Measurements from ENCODE around the gene SNAPC2.

Gene SNAPC2

GRCh38 chr19:7879836-7880235 is 40.3 kb upstream of the SNAPC2 start:
- Histone ChIP-seq H3K27ac (no peak overlapping the region), H3K4me3 (ENCODE audit: low read depth, low read length) (no peak overlapping the region), H3K36me3 (no peaks in the 10 kb centered on the region), H3K9me3 (ENCODE audit: severe bottlenecking) (peaks cover 2% of the 10 kb centered on the region), H3K27me3 (ENCODE audit: insufficient read depth, low read depth, severe bottlenecking) (no peaks in the 10 kb centered on the region)
- no peak for TF ChIP-seq CTCF (IDR thresholded peaks at IDR 0.05; ENCODE audit: low read depth, low read length)
- no peak for DNase-seq

- no peak overlapping the region for H3K4me3 ChIP-seq (ENCODE audit: low read depth, low read length)
These were observed 38.2 kb upstream of the SNAPC2 start for GRCh38 chr19:7881910-7882309.

GRCh38 chr19:7883105-7883504 is 37.0 kb upstream of the SNAPC2 start:
- no peak for TF ChIP-seq CTCF (IDR thresholded peaks at IDR 0.05; ENCODE audit: low read depth, low read length)
- H3K27ac ChIP-seq: no peak overlapping the region
- no peak for DNase-seq
- no peaks in the 10 kb centered on the region for H3K36me3 ChIP-seq
- no peak overlapping the region for H3K4me3 ChIP-seq (ENCODE audit: low read depth, low read length)
- H3K9me3 ChIP-seq (ENCODE audit: severe bottlenecking): peaks cover 2% of the 10 kb centered on the region
- no peaks in the 10 kb centered on the region for H3K27me3 ChIP-seq (ENCODE audit: insufficient read depth, low read depth, severe bottlenecking)

More at GRCh38 chr19:7881910-7882309, 38.2 kb upstream of the SNAPC2 start:
- DNase-seq: no peak
- Histone ChIP-seq H3K36me3 (no peaks in the 10 kb centered on the region), H3K27me3 (ENCODE audit: insufficient read depth, low read depth, severe bottlenecking) (no peaks in the 10 kb centered on the region), H3K27ac (no peak overlapping the region), H3K9me3 (ENCODE audit: severe bottlenecking) (peaks cover 2% of the 10 kb centered on the region)
- no peak for TF ChIP-seq CTCF (IDR thresholded peaks at IDR 0.05; ENCODE audit: low read depth, low read length)

GRCh38 chr19:7883796-7884570 is 36.2 kb upstream of the SNAPC2 start:
- no peak for DNase-seq
- H3K36me3 ChIP-seq: no peaks in the 10 kb centered on the region
- H3K27me3 ChIP-seq (ENCODE audit: insufficient read depth, low read depth, severe bottlenecking): no peaks in the 10 kb centered on the region
- no peak overlapping the region for H3K4me3 ChIP-seq (ENCODE audit: low read depth, low read length)
- peaks cover 2% of the 10 kb centered on the region for H3K9me3 ChIP-seq (ENCODE audit: severe bottlenecking)
- no peak for TF ChIP-seq CTCF (IDR thresholded peaks at IDR 0.05; ENCODE audit: low read depth, low read length)
- H3K27ac ChIP-seq: no peak overlapping the region

- no peak overlapping the region for H3K4me3 ChIP-seq (ENCODE audit: low read depth, low read length)
- H3K36me3 ChIP-seq: no peaks in the 10 kb centered on the region
- peaks cover 2% of the 10 kb centered on the region for H3K9me3 ChIP-seq (ENCODE audit: severe bottlenecking)
- H3K27me3 ChIP-seq (ENCODE audit: insufficient read depth, low read depth, severe bottlenecking): no peaks in the 10 kb centered on the region
- TF ChIP-seq CTCF (IDR thresholded peaks at IDR 0.05; ENCODE audit: low read depth, low read length): no peak
- no peak for DNase-seq
- no peak overlapping the region for H3K27ac ChIP-seq
These were observed 34.3 kb upstream of the SNAPC2 start for GRCh38 chr19:7885818-7886217.

Data from WERI-Rb-1 (cell line).